Mucosa of descending colon (tissue), 3 donors: ENCODE results near the gene TEAD1. TPM values are rescaled to one million over a fixed set of nuclear protein-coding genes. Genes with fewer than 3 reads are reported as not detected.

Experiments used
- ATAC-seq: fragments of 200-7000 bp; cut with Tn5 transposase; one replicate; pipeline ENCODE4 v1.9.1; 2020; ENCODE audit warnings: mild to moderate bottlenecking, moderate library complexity
- DNase-seq, 3 donors: peaks; one replicate each; pipeline ENCODE4 v3.0.0-alpha.2; 2020
- H3K36me3 ChIP-seq: fragments of 200-600 bp; one replicate; pipeline ENCODE4 v1.8.0; 2021; ENCODE audit warnings: low read depth, mild to moderate bottlenecking
- H3K4me1 ChIP-seq: fragments of 200-600 bp; one replicate; pipeline ENCODE4 v1.8.0; 2021; ENCODE audit warnings: low read depth, mild to moderate bottlenecking
- H3K4me3 ChIP-seq: fragments of 200-600 bp; one replicate; pipeline ENCODE4 v1.8.0; 2021; ENCODE audit warnings: mild to moderate bottlenecking
- H3K9me3 ChIP-seq: fragments of 200-600 bp; one replicate; pipeline ENCODE4 v1.8.0; 2021; ENCODE audit warnings: mild to moderate bottlenecking
- CTCF ChIP-seq: fragments of 200-600 bp; IDR thresholded peaks from one replicate; pipeline ENCODE4 v1.8.0; 2022; ENCODE audit warnings: antibody characterized with exemption, mild to moderate bottlenecking
- intact Hi-C, 2 donors: fragments of 100-400 bp; cut with DNase I in 1 of 2; cut with micrococcal nuclease in 1 of 2; formaldehyde crosslinking; loops; one replicate each; pipeline versions ENCODE4 v1.11.0 to v1.11.1; 2022; cut with DNase I, micrococcal nuclease
- total RNA-seq, 3 donors: library from RNA; stranded (reverse); fragmentation: NEBNext Ultra II Directional in 2 of 3; extraction: Animal tissue kit (Norgen Biotek cat#: 25700) in 2 of 3; gene quantifications; one replicate each; pipeline versions ENCODE4 v1.2.1 to v1.2.4, GENCODE V29; 2021 to 2023
- donor health status: DM: no; HTN: no; CAD: no; lungs with moderate emphysema.
- donor health status: DM: no; HTN: no; CAD: no.
- donor health status: DM: no; HTN: yes; CAD: no.

Gene TEAD1
- total RNA-seq, 3 donors from 2014 or later, result 33.2 to 196 (median 41.1) TPM

GRCh38 chr11:12949453-12949852 is 275.2 kb downstream of the TEAD1 start:
- intact Hi-C loops, result no loop called here
- Histone ChIP-seq H3K4me1 (no peaks in the 10 kb centered on the region), H3K4me3 (no peak overlapping the region), H3K36me3 (no peaks in the 10 kb centered on the region), H3K9me3 (peaks cover 14% of the 10 kb centered on the region)
- DNase-seq (no peak), ATAC-seq (no peak)
- no peak for TF ChIP-seq CTCF

GRCh38 chr11:12950670-12951069 is 276.4 kb downstream of the TEAD1 start:
- Histone ChIP-seq H3K36me3 (no peaks in the 10 kb centered on the region), H3K9me3 (peaks cover 14% of the 10 kb centered on the region), H3K4me1 (no peaks in the 10 kb centered on the region), H3K4me3 (no peak overlapping the region)
- DNase-seq (no peak), ATAC-seq (no peak)
- intact Hi-C loops, result no loop called here
- TF ChIP-seq CTCF, result no peak

- Histone ChIP-seq H3K36me3 (no peaks in the 10 kb centered on the region), H3K9me3 (peaks cover 14% of the 10 kb centered on the region), H3K4me3 (no peak overlapping the region), H3K4me1 (no peaks in the 10 kb centered on the region)
- DNase-seq, result no peak
- no peak for ATAC-seq
- TF ChIP-seq CTCF, result no peak
- intact Hi-C loops, result no loop called here
These were observed 277.2 kb downstream of the TEAD1 start for GRCh38 chr11:12951376-12951775.

- Histone ChIP-seq H3K4me1 (no peaks in the 10 kb centered on the region), H3K9me3 (peaks cover 14% of the 10 kb centered on the region), H3K36me3 (no peaks in the 10 kb centered on the region), H3K4me3 (no peak overlapping the region)
- no peak for TF ChIP-seq CTCF
- intact Hi-C loops, result no loop called here
- ATAC-seq (no peak), DNase-seq (no peak)
These were observed 277.9 kb downstream of the TEAD1 start for GRCh38 chr11:12952094-12952493.

GRCh38 chr11:12958986-12959385 is 284.8 kb downstream of the TEAD1 start:
- no peak for TF ChIP-seq CTCF
- Histone ChIP-seq H3K9me3 (no peaks in the 10 kb centered on the region), H3K4me1 (no peaks in the 10 kb centered on the region), H3K36me3 (no peaks in the 10 kb centered on the region), H3K4me3 (no peak overlapping the region)
- DNase-seq (peak in 2 of 3 donors; percentile 9 to 40), ATAC-seq (peak; percentile 81)
- intact Hi-C loops, result no loop called here

GRCh38 chr11:12961615-12962014 is 287.4 kb downstream of the TEAD1 start:
- TF ChIP-seq CTCF, result no peak
- H3K9me3 ChIP-seq, result no peaks in the 10 kb centered on the region
- no peak for ATAC-seq
- H3K4me1 ChIP-seq, result no peaks in the 10 kb centered on the region
- DNase-seq, result no peak
- H3K4me3 ChIP-seq, result no peak overlapping the region
- H3K36me3 ChIP-seq, result no peaks in the 10 kb centered on the region
- intact Hi-C loops, result loop anchor here in 1 of 2 donors (5.0 kb wide), 1 partner anchor 191 kb away; no protein-coding TSS in a partner anchor
